ENCODE measurements around the gene INSL3. TPM values are rescaled to one million over a fixed set of nuclear protein-coding genes. Genes with fewer than 3 reads are reported as not detected.
A peak's percentile ranks its signal among the peaks of the same experiment; 100 is the strongest.

INSL3 gene
- total and polyA plus RNA-seq, 2 of the 13 experiments (the other 11 are each of a cell fraction or from before 2014, with no cell fraction given): 0.30 TPM; not detected in 1

GRCh38 chr19:17796013-17796837 lies 25.1 kb downstream of the INSL3 start (continued):
- no peak for TF ChIP-seq ZNF20 (CRISPR knock-in tag; IDR thresholded peaks at IDR 0.05)
- TF ChIP-seq ZNF816 (CRISPR knock-in tag; IDR thresholded peaks at IDR 0.05; ENCODE audit: borderline replicate concordance): no peak
- TF ChIP-seq ZBTB25 (CRISPR knock-in tag; IDR thresholded peaks at IDR 0.05): no peak
- no peak for TF ChIP-seq AGO1 (IDR thresholded peaks at IDR 0.05; ENCODE audit: low read depth, low read length, poor library complexity, severe bottlenecking)
- peak; percentile 70; the same call in 1 of the 2 replicates for TF ChIP-seq ETV5 (CRISPR knock-in tag; IDR thresholded peaks at IDR 0.05; ENCODE audit: borderline replicate concordance)
- TF ChIP-seq CERS6 (CRISPR knock-in tag; IDR thresholded peaks at IDR 0.05): no peak
- no peak for TF ChIP-seq SNAPC5 (CRISPR knock-in tag; IDR thresholded peaks at IDR 0.05; ENCODE audit: borderline replicate concordance)
- TF ChIP-seq ZMYM4 (CRISPR knock-in tag; IDR thresholded peaks at IDR 0.05): no peak
- TF ChIP-seq ELK4 (CRISPR knock-in tag; IDR thresholded peaks at IDR 0.05; ENCODE audit: borderline replicate concordance): no peak
- TF ChIP-seq SMAD3 (CRISPR knock-in tag; IDR thresholded peaks at IDR 0.05): no peak
- TF ChIP-seq ATF2 (CRISPR knock-in tag; IDR thresholded peaks at IDR 0.05): no peak
- no peak for TF ChIP-seq ZNF513 (CRISPR knock-in tag; conservative IDR thresholded peaks at IDR 0.05)
- no peak for TF ChIP-seq CCDC6 (CRISPR knock-in tag; IDR thresholded peaks at IDR 0.05)
- TF ChIP-seq LBX2 (CRISPR knock-in tag; IDR thresholded peaks at IDR 0.05; ENCODE audit: borderline replicate concordance): no peak
- no peak for TF ChIP-seq ZKSCAN5 (CRISPR knock-in tag; IDR thresholded peaks at IDR 0.05)
- no peak for TF ChIP-seq ZNF207 (IDR thresholded peaks at IDR 0.05; ENCODE audit: borderline replicate concordance)
- 0 out of 2 replicates have a peak, but pooled peaks have one; percentile 51 for TF ChIP-seq PBX2 (CRISPR knock-in tag; IDR thresholded peaks at IDR 0.05)
- TF ChIP-seq TAF15 (IDR thresholded peaks at IDR 0.05; ENCODE audit: low read depth, low read length, poor library complexity, severe bottlenecking): no peak
- no peak; the same call in 1 of the 2 replicates for TF ChIP-seq ZNF691 (CRISPR knock-in tag; IDR thresholded peaks at IDR 0.05; ENCODE audit: borderline replicate concordance, low read depth)
